MM.1S (cell line): ENCODE results near the gene RPP40.

Source experiments
- DNase-seq: peaks from one replicate; pipeline ENCODE4 v3.0.0-alpha.2; 2015
- H2AFZ ChIP-seq: fragments of 300-600 bp; sonication (generic); 2 replicates; pipeline ENCODE4 v1.6.0; 2016; ENCODE audit warnings: antibody characterized with exemption, low read length
- H3F3A ChIP-seq: fragments of 300-600 bp; sonication (generic); 2 replicates; pipeline ENCODE4 v1.6.1; 2016; ENCODE audit warnings: mild to moderate bottlenecking, antibody characterized with exemption, low read length, moderate library complexity, mixed read lengths; ENCODE audit not compliant: insufficient read depth
- H3K27ac ChIP-seq: fragments of 300-600 bp; sonication (generic); 2 replicates; pipeline ENCODE4 v1.5.1; 2016; ENCODE audit warnings: mild to moderate bottlenecking, low read length
- H3K27me3 ChIP-seq: fragments of 300-600 bp; sonication (generic); replicated peaks from 2 replicates; pipeline ENCODE4 v1.6.0; 2016; ENCODE audit warnings: low read length; ENCODE audit not compliant: insufficient read depth
- H3K36me3 ChIP-seq: fragments of 300-600 bp; sonication (generic); replicated peaks from 2 replicates; pipeline ENCODE4 v1.6.1; 2016; ENCODE audit warnings: mild to moderate bottlenecking, low read length, mixed read lengths; ENCODE audit not compliant: insufficient read depth
- H3K4me1 ChIP-seq: fragments of 300-600 bp; sonication (generic); 2 replicates; pipeline ENCODE4 v1.6.1; 2016; ENCODE audit warnings: low read length, mixed read lengths
- H3K4me2 ChIP-seq: fragments of 300-600 bp; sonication (generic); 2 replicates; pipeline ENCODE4 v1.6.0; 2016; ENCODE audit warnings: low read depth, low read length
- H3K4me3 ChIP-seq: fragments of 300-600 bp; sonication (generic); 2 replicates; pipeline ENCODE4 v1.5.1; 2016; ENCODE audit warnings: low read length, mixed read lengths
- H3K79me2 ChIP-seq: fragments of 300-600 bp; sonication (generic); 2 replicates; pipeline ENCODE4 v1.6.1; 2016; ENCODE audit warnings: mixed run types, low read length, mixed read lengths
- H3K9ac ChIP-seq: fragments of 300-600 bp; sonication (generic); 2 replicates; pipeline ENCODE4 v1.6.1; 2016; ENCODE audit warnings: low read length, mixed read lengths
- H3K9me2 ChIP-seq: fragments of 300-600 bp; sonication (generic); replicated peaks from 2 replicates; pipeline ENCODE4 v1.6.1; 2016; ENCODE audit warnings: mild to moderate bottlenecking, low read length, mixed read lengths; ENCODE audit not compliant: insufficient read depth
- H3K9me3 ChIP-seq: fragments of 300-600 bp; sonication (generic); replicated peaks from 2 replicates; pipeline ENCODE4 v1.6.1; 2016; ENCODE audit warnings: mild to moderate bottlenecking, low read length, mixed read lengths; ENCODE audit not compliant: insufficient read depth
- H4K20me1 ChIP-seq: fragments of 300-600 bp; sonication (generic); 2 replicates; pipeline ENCODE4 v1.6.1; 2016; ENCODE audit warnings: mild to moderate bottlenecking, low read length, moderate library complexity, mixed read lengths; ENCODE audit not compliant: insufficient read depth
- CTCF ChIP-seq: fragments of 300-600 bp; sonication (generic); IDR thresholded peaks from 2 replicates; pipeline ENCODE4 v1.5.1; 2016; ENCODE audit warnings: antibody characterized with exemption, low read length, mixed read lengths
- EZH2 ChIP-seq: fragments of 300-600 bp; sonication (generic); optimal IDR thresholded peaks from 2 replicates; pipeline ENCODE3; 2017; ENCODE audit warnings: low read depth, mild to moderate bottlenecking, antibody characterized with exemption, low read length, mixed read lengths
- EZH2phosphoT487 ChIP-seq: fragments of 300-600 bp; sonication (generic); IDR thresholded peaks from 2 replicates; pipeline ENCODE4 v1.6.1; 2018; ENCODE audit warnings: antibody characterized with exemption, low read length

RPP40 gene

GRCh38 chr6:4973982-4974745 lies 29.7 kb downstream of the RPP40 start:
- H3K79me2 ChIP-seq = no peaks in the 10 kb centered on the region
- no peaks in the 10 kb centered on the region for H3F3A ChIP-seq
- no peaks in the 10 kb centered on the region for H3K27me3 ChIP-seq
- no peak overlapping the region for H3K9ac ChIP-seq
- no peaks in the 10 kb centered on the region for H3K9me3 ChIP-seq
- H3K4me1 ChIP-seq = no peaks in the 10 kb centered on the region
- H4K20me1 ChIP-seq = no peaks in the 10 kb centered on the region
- H3K4me3 ChIP-seq = no peak overlapping the region
- H2AFZ ChIP-seq = no peak overlapping the region
- H3K27ac ChIP-seq = no peak overlapping the region
- H3K36me3 ChIP-seq = no peaks in the 10 kb centered on the region
- no peak for DNase-seq
- no peaks in the 10 kb centered on the region for H3K9me2 ChIP-seq
- no peak overlapping the region for H3K4me2 ChIP-seq
- TF ChIP-seq EZH2 (no peak), CTCF (no peak), EZH2phosphoT487 (no peak)

DNA sequence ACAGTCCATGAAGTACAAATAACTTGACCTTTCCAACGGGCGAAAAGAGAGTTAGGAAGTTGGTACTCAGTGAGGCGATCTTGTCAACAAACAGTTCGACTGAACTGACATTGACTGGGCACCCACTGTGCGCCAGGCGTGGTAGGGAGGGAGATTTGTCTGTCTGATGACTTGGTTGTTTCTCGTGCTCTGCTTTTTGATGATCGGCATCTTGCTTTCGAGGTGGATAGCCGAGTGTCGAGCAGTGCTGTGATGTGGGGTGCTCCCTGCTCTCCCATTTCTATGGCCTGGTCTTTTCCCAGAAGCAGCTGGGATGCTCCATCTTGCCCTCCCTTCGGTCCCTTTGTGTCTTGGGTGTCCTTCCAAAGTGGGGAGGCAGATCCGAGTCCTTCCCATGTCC lies 30.4 kb downstream of the RPP40 start:
- Histone ChIP-seq H3K79me2 (no peaks in the 10 kb centered on the region), H3K9me2 (no peaks in the 10 kb centered on the region), H2AFZ (no peak overlapping the region), H3K4me1 (no peaks in the 10 kb centered on the region), H3K36me3 (no peaks in the 10 kb centered on the region), H3K9me3 (no peaks in the 10 kb centered on the region), H3K9ac (no peak overlapping the region), H3K27ac (no peak overlapping the region), H3K27me3 (no peaks in the 10 kb centered on the region), H3K4me2 (no peak overlapping the region), H3F3A (no peaks in the 10 kb centered on the region), H3K4me3 (no peak overlapping the region), H4K20me1 (no peaks in the 10 kb centered on the region)
- DNase-seq = no peak
- TF ChIP-seq CTCF = no peak
- no peak for TF ChIP-seq EZH2phosphoT487
- no peak for TF ChIP-seq EZH2

- DNase-seq = no peak
- no peak overlapping the region for H3K4me3 ChIP-seq
- H3K27ac ChIP-seq = no peak overlapping the region
- TF ChIP-seq EZH2phosphoT487 (no peak), CTCF (no peak), EZH2 (no peak)
- no peaks in the 10 kb centered on the region for H3K9me2 ChIP-seq
- H3K4me2 ChIP-seq = no peak overlapping the region
- no peaks in the 10 kb centered on the region for H4K20me1 ChIP-seq
- H3K36me3 ChIP-seq = no peaks in the 10 kb centered on the region
- no peak overlapping the region for H2AFZ ChIP-seq
- H3K27me3 ChIP-seq = no peaks in the 10 kb centered on the region
- no peaks in the 10 kb centered on the region for H3K4me1 ChIP-seq
- H3K9ac ChIP-seq = no peak overlapping the region
- H3F3A ChIP-seq = no peaks in the 10 kb centered on the region
- H3K9me3 ChIP-seq = no peaks in the 10 kb centered on the region
- no peaks in the 10 kb centered on the region for H3K79me2 ChIP-seq
Measured at GRCh38 chr6:4972438-4972837, 31.4 kb downstream of the RPP40 start.
